TTC549 (cell line): ENCODE results near the gene NAALAD2.
"Not testable (repeated sequence)": the region's sequence is repeated elsewhere in the genome, so short reads cannot be mapped to it uniquely, and the experiment has no call there.

Source experiments
- FAIRE-seq: peaks from 2 replicates; lab custom pipeline; 2012; peaks lifted over from hg19 to GRCh38; lab: Jason Lieb, UNC

The NAALAD2 gene

DNA sequence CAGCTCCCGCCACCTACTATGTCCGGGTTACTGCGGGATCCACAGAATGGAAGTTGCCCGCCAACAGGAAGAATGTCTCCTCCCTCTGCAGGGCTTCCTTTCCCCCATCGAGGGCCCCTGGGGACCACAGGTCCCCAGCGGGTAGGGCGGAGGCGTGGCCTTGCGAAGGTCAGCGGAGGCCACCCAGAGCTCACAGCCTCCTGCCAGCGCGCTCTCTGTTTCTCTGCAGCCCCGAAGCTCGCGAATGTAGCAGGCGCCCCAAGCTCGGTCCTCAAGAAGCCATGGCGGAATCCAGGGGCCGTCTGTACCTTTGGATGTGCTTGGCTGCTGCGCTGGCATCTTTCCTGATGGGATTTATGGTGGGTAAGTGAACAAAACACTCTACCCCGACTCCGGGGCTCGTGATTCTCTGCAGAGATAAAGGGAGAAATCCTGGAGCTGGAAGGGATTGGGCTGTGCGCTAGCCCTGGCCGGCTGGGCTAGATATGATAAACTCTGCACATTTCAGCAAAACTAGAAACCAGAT lies at the start of gene NAALAD2:
Gene NAALAD2, plus strand, starts transcription at position 186 of the 526 bp plus-strand sequence. Its CDS starts 96 bp downstream, at position 282.
- no peak for FAIRE-seq

DNA sequence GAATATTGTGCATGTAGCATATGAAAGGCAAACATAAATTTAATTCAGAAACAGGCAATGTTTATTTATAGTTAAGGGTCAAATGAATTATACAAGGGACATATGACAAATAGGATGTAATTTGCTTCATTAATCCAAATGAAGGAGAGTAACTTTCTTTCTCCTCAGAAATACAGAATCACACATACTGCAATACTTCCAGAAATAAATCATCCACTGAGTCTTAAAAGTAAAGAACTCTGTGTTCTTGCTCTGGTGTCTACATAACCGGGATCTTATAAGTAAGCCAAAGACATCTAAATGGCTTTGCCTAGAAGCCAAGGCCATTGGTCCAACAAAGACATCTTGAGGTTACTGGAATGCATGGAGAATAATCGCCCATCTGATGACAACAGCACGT lies 48.8 kb upstream of the NAALAD2 start, which contains the start of gene UBTFL1:
Gene UBTFL1, plus strand, starts transcription at position 301 of the 400 bp plus-strand sequence. Its CDS starts 0 bp downstream, at position 301.
- FAIRE-seq = not testable (repeated sequence)

DNA sequence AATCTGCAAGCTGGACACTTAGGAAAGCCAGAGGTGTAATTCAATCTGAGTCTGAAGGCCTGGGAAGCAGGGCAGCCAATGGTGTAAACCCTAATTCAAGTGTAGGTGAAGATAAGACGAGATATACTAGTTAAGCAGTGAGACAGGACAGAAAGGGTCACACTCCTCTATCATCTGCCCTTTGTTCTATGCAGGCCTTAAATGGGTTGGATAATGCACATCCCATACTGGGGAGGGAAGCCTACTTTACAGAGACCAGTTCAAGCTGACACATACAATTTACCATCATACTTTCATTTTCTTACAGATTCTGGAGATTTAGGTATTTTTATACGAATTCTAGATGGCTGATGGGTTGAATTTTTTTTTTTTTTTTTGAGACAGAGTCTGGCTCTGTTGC lies 45.7 kb upstream of the NAALAD2 start:
- FAIRE-seq = not testable (repeated sequence)

DNA sequence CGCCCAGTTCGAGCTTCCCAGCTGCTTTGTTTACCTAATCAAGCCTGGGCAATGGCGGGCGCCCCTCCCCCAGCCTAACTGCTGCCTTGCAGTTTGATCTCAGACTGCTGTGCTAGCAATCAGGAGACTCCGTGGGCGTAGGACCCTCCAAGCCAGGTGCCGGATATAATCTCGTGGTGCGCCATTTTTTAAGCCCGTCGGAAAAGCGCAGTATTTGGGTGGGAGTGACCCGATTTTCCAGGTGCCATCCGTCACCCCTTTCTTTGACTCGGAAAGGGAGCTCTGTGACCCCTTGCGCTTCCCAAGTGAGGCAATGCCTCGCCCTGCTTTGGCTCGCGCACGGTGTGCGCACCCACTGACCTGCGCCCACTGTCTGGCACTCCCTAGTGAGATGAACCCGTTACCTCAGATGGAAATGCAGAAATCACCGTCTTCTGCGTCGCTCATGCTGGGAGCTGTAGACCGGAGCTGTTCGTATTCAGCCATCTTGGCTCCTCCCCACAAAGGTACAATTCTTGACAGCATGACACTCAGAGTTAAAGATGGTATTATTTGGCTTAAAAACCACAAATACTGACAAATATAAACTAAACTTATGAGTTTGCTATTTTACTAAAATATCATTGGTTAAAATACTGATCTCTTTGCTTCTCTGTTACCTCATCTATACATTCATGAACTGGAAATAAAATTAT lies 39.1 kb upstream of the NAALAD2 start:
- FAIRE-seq = not testable (repeated sequence)

DNA sequence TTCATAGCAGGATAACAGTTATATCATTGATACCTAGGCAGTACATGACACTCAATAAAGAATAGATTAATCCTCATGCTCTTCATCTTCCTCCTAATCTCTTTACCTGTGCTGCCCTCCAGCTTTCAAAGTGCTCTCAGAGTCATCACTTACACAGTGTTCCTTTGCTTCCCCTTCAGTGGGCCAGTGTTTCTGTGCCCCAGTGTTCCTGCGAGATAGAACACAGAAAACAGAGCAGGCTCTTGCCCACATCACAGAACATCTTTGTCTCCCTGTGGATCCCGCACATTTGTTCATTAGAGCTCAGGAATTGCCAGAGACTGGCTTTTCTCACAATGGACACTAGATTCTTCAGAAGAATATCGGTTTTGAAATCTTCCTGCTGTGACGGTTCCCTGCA lies 36.2 kb upstream of the NAALAD2 start:
- not testable (repeated sequence) for FAIRE-seq

DNA sequence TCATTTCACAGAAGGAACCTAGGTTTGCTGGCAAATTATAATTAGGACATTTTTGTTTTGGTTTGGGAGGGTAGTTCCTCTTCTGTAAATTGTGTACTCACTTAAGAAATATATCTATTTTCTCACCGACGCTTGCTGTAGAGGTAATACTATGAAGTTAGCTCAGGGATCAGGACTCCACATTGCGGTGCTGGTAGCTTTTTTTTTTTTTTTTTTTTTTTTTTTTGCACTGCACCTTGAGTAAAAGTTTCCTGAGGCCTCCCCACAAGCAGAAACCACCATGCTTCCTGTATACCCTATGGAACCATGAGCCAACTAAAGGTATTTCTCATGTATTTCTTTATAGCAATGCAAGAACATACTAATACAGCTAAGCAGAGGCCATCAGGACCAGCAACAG lies 34.0 kb upstream of the NAALAD2 start:
- no peak for FAIRE-seq

DNA sequence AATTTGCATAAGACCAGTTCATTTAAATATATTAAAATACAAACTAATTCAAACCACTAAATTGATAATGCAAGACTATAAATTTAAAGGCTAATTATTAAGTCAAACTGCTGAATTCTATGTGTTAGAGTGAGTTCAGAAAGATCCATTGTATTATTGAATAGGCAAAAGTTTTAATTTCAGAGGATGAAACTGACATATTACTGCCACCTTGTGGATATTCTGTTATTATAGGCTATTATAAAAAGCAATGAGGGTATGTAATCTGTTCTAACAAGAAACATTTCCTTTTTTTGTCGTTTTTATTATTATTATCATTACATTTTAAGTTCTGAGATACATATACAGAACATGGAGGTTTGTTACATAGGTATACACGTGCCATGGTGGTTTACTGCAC lies 20.9 kb upstream of the NAALAD2 start:
- FAIRE-seq = no peak

DNA sequence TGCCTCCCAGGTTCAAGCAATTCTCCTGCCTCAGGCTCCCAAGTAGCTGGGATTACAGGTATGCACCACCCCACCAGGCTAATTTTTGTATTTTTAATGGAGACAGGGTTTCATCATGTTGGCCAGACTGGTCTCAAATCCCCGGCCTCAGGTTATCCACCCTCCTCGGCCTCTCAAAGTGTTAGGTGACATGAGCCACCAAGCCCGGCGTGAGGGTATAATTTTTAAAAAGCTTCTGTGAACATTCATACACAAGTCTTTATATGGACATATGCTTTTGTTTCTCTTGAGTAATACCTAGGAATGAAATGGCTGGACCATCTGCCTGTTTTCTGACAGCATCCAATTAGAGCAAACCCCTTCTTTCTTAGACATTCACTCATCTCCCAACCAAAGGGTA lies 14.3 kb upstream of the NAALAD2 start:
- no peak for FAIRE-seq

DNA sequence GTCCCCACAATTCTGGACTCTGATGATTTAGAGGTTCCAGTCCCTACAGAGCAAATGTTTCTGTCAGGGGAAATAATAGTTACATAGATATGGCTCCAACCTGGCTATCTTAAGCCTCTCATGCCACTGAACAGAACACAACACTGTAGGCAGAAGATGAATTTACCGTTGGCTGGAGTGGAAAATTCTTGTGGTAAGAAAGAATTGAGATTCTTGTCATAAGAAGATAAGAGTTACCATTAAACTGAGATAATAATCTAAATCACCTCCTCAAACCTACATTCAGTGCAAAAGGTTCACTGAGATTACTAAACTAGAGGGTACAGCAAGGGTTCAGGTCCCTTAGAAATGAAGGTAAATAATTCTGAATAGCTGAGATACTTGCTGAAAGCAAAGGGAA lies 10.1 kb upstream of the NAALAD2 start:
- FAIRE-seq = no peak

DNA sequence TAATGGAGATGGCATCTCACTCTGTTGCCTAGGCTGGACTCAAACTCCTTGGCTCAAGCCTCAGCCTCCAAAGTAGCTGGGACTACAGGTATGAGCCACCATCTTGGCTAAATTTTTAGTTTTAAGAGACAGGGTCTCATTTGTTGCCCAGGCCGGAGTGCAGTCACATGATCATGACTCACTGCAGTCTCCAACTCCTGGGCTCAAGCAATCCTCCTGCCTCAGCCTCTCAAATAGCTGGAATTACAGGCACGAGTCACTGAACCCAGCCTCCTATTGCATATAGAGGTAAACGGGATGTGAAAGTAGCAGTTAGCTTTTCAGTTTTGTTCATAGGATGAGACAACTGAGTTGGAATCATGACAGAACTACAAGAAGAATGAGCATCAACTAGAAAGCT lies 9.5 kb upstream of the NAALAD2 start:
- FAIRE-seq = no peak

DNA sequence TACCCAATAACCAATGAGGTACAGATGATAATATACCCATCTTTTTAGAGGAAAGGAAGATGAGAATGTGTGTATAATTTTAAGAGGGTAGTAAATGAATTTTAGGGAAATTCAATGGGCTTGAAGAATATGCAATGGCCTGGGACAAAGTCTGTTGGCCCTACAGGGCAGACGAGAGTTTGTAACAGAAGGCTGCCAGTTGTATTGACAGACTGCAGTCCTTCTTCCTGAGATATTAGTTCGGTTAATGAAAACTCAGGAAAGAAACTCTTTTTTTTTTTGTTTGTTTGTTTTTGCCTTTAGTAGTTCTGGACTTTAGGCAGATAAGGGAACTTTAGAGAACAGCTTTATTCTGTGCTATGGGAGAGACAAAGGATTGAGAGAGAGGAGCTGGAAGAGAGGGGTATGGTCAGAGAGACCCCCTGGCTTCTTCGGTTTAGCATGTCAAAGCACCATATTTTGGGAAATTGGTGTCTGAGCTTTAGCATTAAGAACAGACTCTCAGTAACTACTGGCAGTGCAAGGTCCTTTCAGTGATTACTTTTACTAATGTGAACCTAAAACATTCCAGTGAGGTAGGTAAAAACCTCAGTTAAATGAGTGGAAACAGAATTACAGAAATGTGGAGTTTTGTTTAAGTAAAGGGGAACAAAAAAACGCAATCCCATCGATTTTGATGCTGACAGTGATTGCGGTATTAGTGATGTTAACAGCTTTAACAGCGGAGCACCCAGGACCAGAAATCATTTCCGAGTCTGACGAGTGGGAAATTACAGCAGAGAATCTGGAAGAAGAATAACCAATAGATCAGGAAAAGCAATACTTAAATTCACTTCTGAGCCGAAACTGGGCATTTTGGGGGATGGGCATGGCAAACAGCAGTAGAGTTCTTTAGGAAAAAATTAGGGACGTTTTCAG lies 644 bp upstream of the NAALAD2 start:
- FAIRE-seq = no peak

DNA sequence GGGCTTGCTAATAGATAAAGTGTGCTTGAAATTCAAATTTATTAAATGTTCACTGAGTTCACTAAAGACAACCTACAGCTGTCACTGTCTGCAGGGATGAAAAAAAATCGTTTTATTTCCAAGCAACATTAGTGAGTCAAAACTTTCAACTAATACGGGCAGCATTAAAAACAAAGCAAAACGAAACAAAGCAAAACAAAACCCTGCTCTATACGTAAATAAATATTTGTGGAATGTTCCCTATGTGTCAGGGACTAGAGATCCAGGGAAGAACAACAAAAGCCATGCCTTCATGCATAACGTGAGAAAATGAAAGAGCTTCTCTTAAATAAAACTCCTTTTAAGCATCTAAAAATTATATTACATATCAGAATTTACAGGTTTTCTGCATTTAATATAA lies 553 bp downstream of the NAALAD2 start:
- no peak for FAIRE-seq

DNA sequence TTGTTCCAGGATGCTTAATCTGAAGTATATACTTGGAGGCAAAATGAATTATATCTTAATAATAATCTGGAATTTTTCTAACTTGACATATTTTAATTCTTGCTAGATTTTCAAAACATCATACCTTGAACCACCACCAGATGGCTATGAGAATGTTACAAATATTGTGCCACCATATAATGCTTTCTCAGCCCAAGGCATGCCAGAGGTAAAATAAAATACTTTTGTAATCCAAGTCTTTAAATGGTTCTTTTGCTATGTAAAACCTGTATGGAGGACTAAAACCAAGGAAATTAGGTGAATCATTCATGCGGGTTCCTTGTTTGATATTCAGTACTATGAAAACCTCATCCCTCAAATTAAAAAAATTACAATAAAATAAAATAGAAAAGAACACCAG lies 14.4 kb downstream of the NAALAD2 start:
- no peak for FAIRE-seq

DNA sequence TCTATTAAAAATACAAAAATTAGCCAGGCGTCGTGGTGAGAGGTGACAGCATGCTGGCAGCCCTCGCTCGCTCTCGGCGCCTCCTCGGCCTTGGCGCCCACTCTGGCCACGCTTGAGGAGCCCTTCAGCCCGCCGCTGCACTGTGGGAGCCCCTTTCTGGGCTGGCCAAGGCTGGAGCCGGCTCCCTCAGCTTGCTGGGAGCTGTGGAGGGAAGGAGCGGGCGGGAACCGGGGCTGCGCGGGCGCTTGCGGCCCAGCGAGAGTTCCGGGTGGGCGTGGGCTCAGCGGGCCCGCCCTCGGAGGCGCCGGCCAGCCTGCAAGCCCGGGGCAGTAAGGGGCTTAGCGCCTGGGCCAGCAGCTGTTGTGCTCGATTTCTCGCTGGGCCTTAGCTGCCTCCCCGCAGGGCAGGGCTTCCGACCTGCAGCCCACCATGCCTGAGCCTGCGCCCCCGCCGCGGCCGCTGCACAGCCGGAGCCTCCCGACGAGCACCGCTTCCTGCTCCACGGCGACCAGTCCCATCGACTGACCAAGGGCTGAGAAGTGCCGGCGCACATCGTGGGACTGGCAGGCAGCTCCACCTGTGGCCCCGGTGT lies 32.6 kb downstream of the NAALAD2 start:
- not testable (repeated sequence) for FAIRE-seq

DNA sequence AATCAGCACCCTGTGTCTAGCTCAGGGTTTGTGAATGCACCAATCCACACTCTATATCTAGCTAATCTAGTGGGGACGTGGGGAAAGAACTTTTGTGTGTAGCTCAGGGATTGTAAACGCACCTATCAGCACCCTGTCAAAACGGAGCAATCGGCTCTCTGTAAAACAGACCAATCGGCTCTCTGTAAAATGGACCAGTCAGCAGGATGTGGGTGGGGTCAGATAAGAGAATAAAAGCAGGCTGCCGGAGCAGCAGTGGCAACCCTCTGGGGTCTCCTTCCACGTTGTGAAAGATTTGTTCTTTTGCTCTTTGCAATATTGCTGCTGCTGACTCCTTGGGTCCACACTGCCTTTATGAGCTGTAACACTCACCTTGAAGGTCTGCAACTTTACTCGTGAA lies 33.2 kb downstream of the NAALAD2 start:
- FAIRE-seq = not testable (repeated sequence)

DNA sequence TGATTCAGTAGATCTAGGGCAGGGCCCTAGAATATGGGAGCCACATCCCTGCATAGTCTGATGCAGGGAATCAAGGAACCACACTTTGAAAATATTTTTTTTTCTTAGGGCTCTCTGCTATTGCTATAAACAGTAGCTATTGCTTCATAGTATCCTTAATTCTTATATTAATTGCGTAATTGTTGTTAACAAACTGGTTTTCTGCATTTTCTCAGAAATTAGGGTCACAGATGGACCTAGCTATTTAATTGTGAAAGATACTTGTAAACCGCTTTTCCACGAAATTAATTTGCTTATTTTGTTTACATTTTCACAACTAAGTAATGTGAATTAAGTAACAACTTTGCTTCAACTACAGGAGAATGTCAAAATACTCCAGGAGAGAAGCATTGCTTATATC lies 34.1 kb downstream of the NAALAD2 start:
- no peak for FAIRE-seq

DNA sequence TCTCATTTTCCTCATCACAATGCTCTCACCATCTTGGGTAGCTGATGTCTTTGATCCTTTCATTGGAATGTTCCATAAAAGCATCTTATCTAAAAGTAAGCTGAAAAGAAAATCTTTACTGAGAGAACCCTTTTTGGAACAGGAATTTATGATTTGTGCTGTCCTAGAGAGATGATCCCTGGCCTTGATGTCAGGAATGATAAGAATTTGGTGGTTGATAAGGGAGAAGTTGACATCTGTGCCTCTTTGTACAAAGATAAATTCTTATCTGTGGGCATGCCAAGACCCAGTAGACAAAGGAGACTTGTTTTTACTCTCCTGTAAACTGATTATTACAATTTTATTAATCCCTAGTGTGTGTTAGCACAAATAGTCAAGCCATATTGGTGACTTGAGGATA lies 36.9 kb downstream of the NAALAD2 start:
- FAIRE-seq = no peak

DNA sequence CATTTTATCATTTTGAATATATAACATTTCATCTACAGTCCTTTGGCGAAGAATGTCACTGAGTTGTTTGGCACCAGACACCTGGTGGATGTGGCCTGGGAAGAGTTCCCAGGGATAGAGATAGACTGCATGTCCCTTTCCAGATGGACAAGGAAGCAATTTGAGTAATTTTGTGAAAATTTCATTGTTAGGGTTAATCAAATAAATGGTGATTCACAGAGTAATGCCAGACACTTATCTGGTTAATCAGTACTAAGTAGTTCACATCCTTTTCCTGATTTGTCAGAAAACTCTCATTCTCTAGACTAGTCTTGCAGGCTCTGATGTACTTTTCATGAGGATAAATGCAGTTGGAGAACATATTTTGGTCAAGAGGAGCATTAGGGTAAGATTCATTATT lies 41.6 kb downstream of the NAALAD2 start:
- FAIRE-seq = no peak

DNA sequence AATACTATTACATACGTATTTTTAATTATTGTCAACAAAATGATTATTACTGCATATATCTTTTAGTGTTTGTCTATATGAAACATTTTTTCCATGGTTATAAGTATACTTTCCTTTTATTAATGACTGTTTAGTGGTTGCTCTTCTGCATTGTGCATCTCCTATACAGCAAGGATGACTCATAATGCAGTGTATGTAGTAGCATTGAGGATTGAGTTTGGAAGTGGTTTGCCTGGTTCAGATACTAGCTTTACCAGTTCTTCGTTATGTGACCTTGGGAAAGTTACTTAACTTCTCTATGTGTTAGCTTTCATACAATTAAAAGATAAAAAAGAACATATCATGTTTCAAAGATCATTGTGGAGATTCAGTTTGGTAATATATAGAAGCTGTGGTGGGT lies 44.3 kb downstream of the NAALAD2 start:
- no peak for FAIRE-seq

DNA sequence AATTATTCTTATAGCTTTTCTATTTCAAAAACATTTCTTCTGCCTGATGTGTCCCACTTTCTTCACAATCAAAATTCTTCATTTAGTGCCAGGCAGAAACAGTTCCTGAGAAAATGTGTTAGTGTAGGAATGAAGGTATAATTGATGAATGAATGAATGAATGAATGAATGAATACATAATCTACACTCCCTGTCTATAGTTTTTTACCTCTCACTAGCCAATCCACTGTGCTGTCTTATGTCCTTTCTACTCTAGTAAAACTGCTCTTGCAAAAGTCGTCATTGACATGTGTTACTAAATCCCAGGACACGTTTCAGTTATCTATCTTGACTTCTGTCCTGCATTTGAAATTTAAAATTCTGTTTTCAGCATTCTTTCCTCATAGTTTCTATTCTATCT lies 45.5 kb downstream of the NAALAD2 start:
- no peak for FAIRE-seq

DNA sequence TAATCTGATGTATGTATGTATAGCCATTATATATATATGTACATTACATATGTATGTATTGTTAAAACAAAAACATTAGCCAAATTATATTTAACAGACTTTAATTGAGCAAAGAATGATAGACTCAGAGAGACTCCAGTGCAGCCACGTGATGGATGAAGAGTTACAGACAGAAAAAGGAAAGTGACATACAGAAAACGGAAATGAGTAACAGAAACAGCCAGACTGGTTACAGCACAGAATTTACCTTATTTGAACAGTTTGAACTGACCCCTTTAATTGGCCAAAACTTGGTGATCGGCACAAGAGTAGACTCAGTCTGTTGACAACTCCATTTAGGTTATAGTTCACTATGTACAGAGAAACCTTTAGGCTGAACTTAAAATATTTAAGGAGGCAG lies 53.4 kb downstream of the NAALAD2 start:
- FAIRE-seq = no peak

DNA sequence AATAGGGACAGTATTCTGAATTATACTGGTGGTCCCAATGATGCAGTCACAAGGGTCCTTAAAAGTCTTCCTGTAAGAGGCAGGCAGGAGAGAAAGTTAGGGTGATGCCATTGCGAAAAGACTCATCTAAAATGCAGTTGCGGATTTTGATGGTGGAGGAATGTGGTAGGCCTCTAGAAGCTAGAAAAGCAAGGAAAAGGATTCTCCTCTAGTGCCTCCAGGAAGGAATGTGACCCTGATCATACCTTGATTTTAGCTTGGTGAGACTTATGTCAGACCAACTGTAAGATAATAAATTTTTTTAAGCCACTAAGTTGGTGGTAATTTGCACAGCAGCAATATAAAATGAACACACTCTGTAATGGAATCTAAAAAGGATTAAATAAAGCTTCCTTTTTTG lies 54.5 kb downstream of the NAALAD2 start:
- FAIRE-seq = no peak
